IMR-90 (cell line): Measurements from ENCODE around the gene CST3. TPM values are rescaled to one million over a fixed set of nuclear protein-coding genes. Genes with fewer than 3 reads are reported as not detected.

Experiments used
- ATAC-seq: fragments of 200-7000 bp; cut with Tn5 transposase; 2 replicates; pipeline ENCODE4 v1.9.1; 2020; ENCODE audit warnings: low read depth, mild to moderate bottlenecking, moderate library complexity
- BruUV-seq: library from RNA; stranded (reverse); fragments of 400-500 nt; replicated peaks from 2 replicates; lab custom pipeline; 2021; lab: Mats Ljungman, UMichigan
- CTCF ChIA-PET: fragments of 300-600 bp; formaldehyde crosslinking; extraction: SDS; loops from one replicate; lab custom pipeline; 2021; ENCODE audit warnings: antibody characterized with exemption; lab: Yijun Ruan, JAX
- POLR2A ChIA-PET: fragments of 300-600 bp; sonication (Branson Sonifier 250); formaldehyde crosslinking; loops from one replicate; lab custom pipeline; 2022; ENCODE audit warnings: antibody characterized with exemption; ENCODE audit not compliant: unreplicated experiment; lab: Charles Lee
- DNase-seq: peaks from one replicate; pipeline ENCODE4 v3.0.0; 2013
- H2AFZ ChIP-seq: replicated peaks from 2 replicates; pipeline ENCODE3; 2013; ENCODE audit warnings: low read length, mild to moderate bottlenecking; ENCODE audit not compliant: poor library complexity
- H2AK5ac ChIP-seq: 2 replicates; pipeline ENCODE4 v1.6.1; 2013; ENCODE audit warnings: low read depth, low read length, inconsistent platforms
- H2AK9ac ChIP-seq: replicated peaks from 2 replicates; pipeline ENCODE3; 2013; ENCODE audit warnings: mild to moderate bottlenecking, low read depth, low read length, moderate library complexity; ENCODE audit not compliant: poor library complexity
- H2BK120ac ChIP-seq: 2 replicates; pipeline ENCODE4 v1.6.1; 2013; ENCODE audit warnings: low read depth, low read length, inconsistent platforms
- H2BK15ac ChIP-seq: 3 replicates; pipeline ENCODE4 v1.6.1; 2013; ENCODE audit warnings: low read depth, low read length, inconsistent platforms
- H2BK20ac ChIP-seq: 2 replicates; pipeline ENCODE4 v1.6.1; 2013; ENCODE audit warnings: low read depth, mild to moderate bottlenecking, inconsistent platforms, low read length, moderate library complexity
- H2BK5ac ChIP-seq: 2 replicates; pipeline ENCODE4 v1.6.1; 2013; ENCODE audit warnings: mild to moderate bottlenecking, low read depth, low read length, inconsistent platforms; ENCODE audit not compliant: poor library complexity, severe bottlenecking
- H3K14ac ChIP-seq: replicated peaks from 2 replicates; pipeline ENCODE4 v1.6.1; 2013; ENCODE audit warnings: low read depth, low read length, inconsistent platforms
- H3K18ac ChIP-seq: 2 replicates; pipeline ENCODE4 v1.6.1; 2013; ENCODE audit warnings: low read depth, low read length, control low read depth
- H3K23ac ChIP-seq: 2 replicates; pipeline ENCODE4 v1.6.1; 2013; ENCODE audit warnings: low read depth, low read length, inconsistent platforms
- H3K27ac ChIP-seq: 2 replicates; pipeline ENCODE4 v1.5.1; 2013; ENCODE audit warnings: mild to moderate bottlenecking, control low read depth, low read length; ENCODE audit not compliant: insufficient read depth
- H3K27me3 ChIP-seq: 2 replicates; pipeline ENCODE4 v1.6.1; 2013; ENCODE audit warnings: low read length; ENCODE audit not compliant: control insufficient read depth, insufficient read depth
- H3K36me3 ChIP-seq: 2 replicates; pipeline ENCODE4 v1.6.1; 2013; ENCODE audit warnings: low read length, mixed read lengths; ENCODE audit not compliant: control insufficient read depth, insufficient read depth
- H3K4ac ChIP-seq: 2 replicates; pipeline ENCODE4 v1.6.1; 2013; ENCODE audit warnings: low read depth, low read length, inconsistent platforms
- H3K4me1 ChIP-seq: 2 replicates; pipeline ENCODE4 v1.6.1; 2013; ENCODE audit warnings: low read length, mixed read lengths; ENCODE audit not compliant: control insufficient read depth, insufficient read depth
- H3K4me2 ChIP-seq: 2 replicates; pipeline ENCODE4 v1.6.1; 2013; ENCODE audit warnings: low read depth, mild to moderate bottlenecking, control low read depth, low read length, moderate library complexity
- H3K4me3 ChIP-seq: 2 replicates; pipeline ENCODE4 v1.5.1; 2013; ENCODE audit warnings: low read depth, mild to moderate bottlenecking, control low read depth, low read length, moderate library complexity; ENCODE audit not compliant: insufficient read depth
- H3K56ac ChIP-seq: 2 replicates; pipeline ENCODE4 v1.6.1; 2013; ENCODE audit warnings: low read length, inconsistent platforms; ENCODE audit not compliant: insufficient read depth; ENCODE audit errors: extremely low read depth
- H3K79me1 ChIP-seq, 2 experiments: 2 replicates each; pipeline ENCODE4 v1.6.1; 2013; ENCODE audit warnings: low read length in 2 of 2, inconsistent platforms in 1 of 2, low read depth in 1 of 2
- H3K9ac ChIP-seq: 2 replicates; pipeline ENCODE4 v1.6.1; 2013; ENCODE audit warnings: low read depth, low read length, control low read depth
- H3K9me1 ChIP-seq: 2 replicates; pipeline ENCODE4 v1.6.1; 2013; ENCODE audit warnings: low read length, inconsistent platforms; ENCODE audit not compliant: insufficient read depth
- H3K9me3 ChIP-seq: 2 replicates; pipeline ENCODE4 v1.6.1; 2013; ENCODE audit warnings: low read length; ENCODE audit not compliant: control insufficient read depth, insufficient read depth
- H4K20me1 ChIP-seq: 2 replicates; pipeline ENCODE4 v1.6.1; 2013; ENCODE audit warnings: low read length, inconsistent platforms; ENCODE audit not compliant: insufficient read depth
- H4K5ac ChIP-seq: 2 replicates; pipeline ENCODE4 v1.6.1; 2013; ENCODE audit warnings: mild to moderate bottlenecking, low read depth, low read length, control low read depth
- H4K8ac ChIP-seq, 2 experiments: 2 replicates each; pipeline ENCODE4 v1.6.1; 2013; ENCODE audit warnings: low read depth in 2 of 2, low read length in 2 of 2, control low read depth in 1 of 2, inconsistent platforms in 1 of 2
- H4K91ac ChIP-seq: 2 replicates; pipeline ENCODE4 v1.6.1; 2013; ENCODE audit warnings: low read depth, low read length, inconsistent platforms; ENCODE audit not compliant: insufficient read depth
- BHLHE40 ChIP-seq: fragments of 150-350 bp; IDR thresholded peaks from 2 replicates; pipeline ENCODE4 v1.6.1; 2016; ENCODE audit warnings: mild to moderate bottlenecking, low read depth, low read length
- CEBPB ChIP-seq: IDR thresholded peaks from 2 replicates; pipeline ENCODE4 v1.6.1; 2012; ENCODE audit warnings: low read depth, low read length, improper control_type of control experiment
- CHD1 ChIP-seq: IDR thresholded peaks from 2 replicates; pipeline ENCODE4 v1.6.1; 2012; ENCODE audit warnings: low read depth, low read length, improper control_type of control experiment
- MAFK ChIP-seq: IDR thresholded peaks from 2 replicates; pipeline ENCODE4 v1.6.1; 2012; ENCODE audit warnings: low read depth, low read length, improper control_type of control experiment
- POLR2A ChIP-seq: IDR thresholded peaks from 2 replicates; pipeline ENCODE4 v1.6.1; 2012; ENCODE audit warnings: mild to moderate bottlenecking, low read depth, low read length
- RFX5 ChIP-seq: IDR thresholded peaks from 2 replicates; pipeline ENCODE4 v1.8.0; 2012; ENCODE audit warnings: low read depth, mild to moderate bottlenecking, low read length, moderate library complexity
- WGBS, 2 experiments: methylation state at CpG; one replicate each; pipeline versions ENCODE4 v1.1.5 to v1.1.7; 2013; ENCODE audit warnings: missing lambda C conversion rate in 2 of 2; ENCODE audit not compliant: insufficient read length in 1 of 2; ENCODE audit errors: extremely low coverage in 2 of 2; 5-methylcytosine and 5-hydroxymethylcytosine counted together
- dilution Hi-C: fragments of 300-500 bp; cut with HindIII; formaldehyde crosslinking; loops from one replicate; pipeline ENCODE4 v1.14.3; 2018; ENCODE audit warnings: low sequenced_read_pairs; ENCODE audit not compliant: unreplicated experiment
- in situ Hi-C: fragments of 300-500 bp; cut with MboI; formaldehyde crosslinking; loops from 3 replicates; pipeline ENCODE4 v1.14.3; 2019; ENCODE audit warnings: low sequenced_read_pairs, inconsistent platforms, mixed read lengths
- intact Hi-C: fragments of 100-400 bp; cut with micrococcal nuclease; formaldehyde crosslinking; loops from 2 replicates; pipeline ENCODE4 v1.10.0; 2022
- polyA plus RNA-seq, 3 experiments: library from polyadenylated mRNA; depleted of rRNA; stranded (reverse); fragments of >200 nt; gene quantifications; 2 replicates each; pipeline ENCODE4 v1.2.3, GENCODE V29; 2012; ENCODE audit warnings: low replicate concordance in 1 of 3
- total RNA-seq: library from RNA; depleted of rRNA; stranded (reverse); fragments of >200 nt; gene quantifications from 2 replicates; pipeline ENCODE4 v1.2.3, GENCODE V29; 2012
- TF ChIP-seq, protein P1 (sequence below): fragments of 150-350 bp; IDR thresholded peaks from 2 replicates; pipeline ENCODE4 v1.6.1; 2017; ENCODE audit warnings: mild to moderate bottlenecking, antibody characterized with exemption, low read length, low read depth

Gene CST3
- total and polyA plus RNA-seq, 2 of the 4 experiments (the other 2 are of a cell fraction) = 26.0 to 471 TPM

GRCh38 chr20:23625236-23625964 is 12.4 kb downstream of the CST3 start:
- Histone ChIP-seq H3K4me3 (no peak overlapping the region), H3K79me1 (no peaks in the 10 kb centered on the region), H2BK20ac (no peak overlapping the region), H2AK9ac (no peak overlapping the region), H4K20me1 (no peaks in the 10 kb centered on the region), H2BK120ac (no peak overlapping the region), H3K23ac (no peak overlapping the region), H3K9ac (no peak overlapping the region), H3K4ac (no peak overlapping the region), H4K8ac (no peak overlapping the region), H3K27ac (no peak overlapping the region), H4K5ac (no peak overlapping the region), H3K4me2 (no peak overlapping the region), H3K4me1 (peaks cover 1% of the 10 kb centered on the region; the same call in 1 of the 2 replicates), H3K9me1 (no peaks in the 10 kb centered on the region; the same call in 1 of the 2 replicates), H3K56ac (no peak overlapping the region), H3K14ac (no peak overlapping the region), H4K91ac (no peak overlapping the region), H3K18ac (no peak overlapping the region), H3K27me3 (peaks cover 2% of the 10 kb centered on the region; the same call in 1 of the 2 replicates), H3K36me3 (no peaks in the 10 kb centered on the region), H2AK5ac (no peak overlapping the region), H2BK15ac (no peak overlapping the region), H3K9me3 (no peaks in the 10 kb centered on the region), H2BK5ac (no peak overlapping the region), H2AFZ (no peak overlapping the region)
- no CpG with 5 or more reads among the region's 9 CpGs for WGBS, 2 experiments
- intact Hi-C loops (no loop called here), in situ Hi-C loops (loop anchor here (25.0 kb wide), 2 partner anchors 1637 to 1787 kb away; partner anchors contain the start of gene GINS1), dilution Hi-C loops (no loop called here)
- BruUV-seq = no TSS peak
- POLR2A ChIA-PET = no interaction called here
- TF ChIP-seq CHD1 = no peak
- no peak for TF ChIP-seq MAFK
- no peak for TF ChIP-seq CEBPB
- TF ChIP-seq BHLHE40 = no peak
- no peak for TF ChIP-seq POLR2A
- TF ChIP-seq, protein P1, sequence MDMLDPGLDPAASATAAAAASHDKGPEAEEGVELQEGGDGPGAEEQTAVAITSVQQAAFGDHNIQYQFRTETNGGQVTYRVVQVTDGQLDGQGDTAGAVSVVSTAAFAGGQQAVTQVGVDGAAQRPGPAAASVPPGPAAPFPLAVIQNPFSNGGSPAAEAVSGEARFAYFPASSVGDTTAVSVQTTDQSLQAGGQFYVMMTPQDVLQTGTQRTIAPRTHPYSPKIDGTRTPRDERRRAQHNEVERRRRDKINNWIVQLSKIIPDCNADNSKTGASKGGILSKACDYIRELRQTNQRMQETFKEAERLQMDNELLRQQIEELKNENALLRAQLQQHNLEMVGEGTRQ = no peak
- no peak for TF ChIP-seq RFX5
- CTCF ChIA-PET = no interaction called here
- DNase-seq (no peak), ATAC-seq (no peak)
